Muscle of leg (tissue), 11 donors: Measurements from ENCODE around the gene HOXD10. TPM values are rescaled to one million over a fixed set of nuclear protein-coding genes. Genes with fewer than 3 reads are reported as not detected.
A peak's percentile ranks its signal among the peaks of the same experiment; 100 is the strongest.

Source experiments
- DNase-seq: peaks from one replicate; pipeline ENCODE4 v3.0.0; 2013
- H3K27ac ChIP-seq: one replicate; pipeline ENCODE4 v1.5.1; 2013; ENCODE audit warnings: mild to moderate bottlenecking, low read length, control low read depth
- H3K27me3 ChIP-seq: one replicate; pipeline ENCODE4 v1.6.1; 2013; ENCODE audit warnings: low read length; ENCODE audit not compliant: control insufficient read depth, insufficient read depth
- H3K36me3 ChIP-seq: one replicate; pipeline ENCODE4 v1.6.1; 2013; ENCODE audit warnings: low read length; ENCODE audit not compliant: control insufficient read depth, insufficient read depth
- H3K4me1 ChIP-seq: one replicate; pipeline ENCODE4 v1.6.1; 2013; ENCODE audit warnings: low read length; ENCODE audit not compliant: control insufficient read depth, insufficient read depth
- H3K4me3 ChIP-seq: one replicate; pipeline ENCODE4 v1.5.1; 2013; ENCODE audit warnings: low read length, control low read depth
- H3K9me3 ChIP-seq: replicated peaks from 2 replicates; pipeline ENCODE4 v1.6.1; 2013; ENCODE audit warnings: low read depth, low read length; ENCODE audit not compliant: control insufficient read depth
- WGBS: methylation state at CpG from one replicate; pipeline ENCODE4 v1.1.5; 2013; ENCODE audit warnings: missing lambda C conversion rate; ENCODE audit not compliant: insufficient coverage; 5-methylcytosine and 5-hydroxymethylcytosine counted together
- polyA plus RNA-seq, 8 donors: library from polyadenylated mRNA; unstranded; fragments of 120-200 nt; gene quantifications; one replicate each; pipeline versions ENCODE4 v1.2.1 to v1.2.3, GENCODE V29; 2013; ENCODE audit warnings: inconsistent platforms in 1 of 8, low replicate concordance in 1 of 8; ENCODE audit not compliant: insufficient read length in 8 of 8, insufficient read depth in 1 of 8
- total RNA-seq: library from RNA; stranded (reverse); fragments of 120-200 nt; gene quantifications from one replicate; pipeline ENCODE4 v1.2.4, GENCODE V29; 2013

HOXD10 gene
- total and polyA plus RNA-seq, 9 donors: 0.05 to 4.6 (median 0.21) TPM; not detected in 2

- WGBS: 62% methylated on average over 7 of the region's 9 CpGs
- DNase-seq: no peak
These were observed 8.6 kb downstream of the HOXD10 start for GRCh38 chr2:176124947-176125771.

GRCh38 chr2:176125772-176126054, 9.1 kb downstream of the HOXD10 start:
- peaks cover 21% of the 10 kb centered on the region for H3K4me1 ChIP-seq
- H3K4me3 ChIP-seq: no peak overlapping the region
- peaks cover 84% of the 10 kb centered on the region for H3K27me3 ChIP-seq
- no peak overlapping the region for H3K27ac ChIP-seq
- H3K9me3 ChIP-seq: no peaks in the 10 kb centered on the region
- WGBS: 71% methylated on average over 5 of the region's 6 CpGs
- no peaks in the 10 kb centered on the region for H3K36me3 ChIP-seq
- no peak for DNase-seq

More at GRCh38 chr2:176124947-176125771, 8.6 kb downstream of the HOXD10 start:
- no peaks in the 10 kb centered on the region for H3K36me3 ChIP-seq
- no peaks in the 10 kb centered on the region for H3K9me3 ChIP-seq
- H3K4me1 ChIP-seq: peaks cover 19% of the 10 kb centered on the region
- H3K27ac ChIP-seq: no peak overlapping the region
- peaks cover 86% of the 10 kb centered on the region for H3K27me3 ChIP-seq
- H3K4me3 ChIP-seq: no peak overlapping the region

- Histone ChIP-seq H3K27me3 (peaks cover 77% of the 10 kb centered on the region), H3K9me3 (no peaks in the 10 kb centered on the region), H3K4me3 (no peak overlapping the region), H3K4me1 (peaks cover 23% of the 10 kb centered on the region), H3K36me3 (no peaks in the 10 kb centered on the region), H3K27ac (no peak overlapping the region)
- 0% methylated on average over 1 of the region's 13 CpGs for WGBS
- DNase-seq: peak; percentile 82
These were observed 10.6 kb downstream of the HOXD10 start for GRCh38 chr2:176126929-176127773.

- peaks cover 29% of the 10 kb centered on the region for H3K4me1 ChIP-seq
- H3K4me3 ChIP-seq: no peak overlapping the region
- DNase-seq: no peak
- peak overlapping the region; percentile 96 for H3K27ac ChIP-seq
- no peaks in the 10 kb centered on the region for H3K36me3 ChIP-seq
- peaks cover 77% of the 10 kb centered on the region for H3K27me3 ChIP-seq
- 73% methylated on average over 3 of the region's 4 CpGs for WGBS
- H3K9me3 ChIP-seq: no peaks in the 10 kb centered on the region
These were observed 11.1 kb downstream of the HOXD10 start for GRCh38 chr2:176127774-176128072.

GRCh38 chr2:176128172-176128981, 11.8 kb downstream of the HOXD10 start:
- Histone ChIP-seq H3K36me3 (peaks cover 2% of the 10 kb centered on the region), H3K4me1 (peaks cover 34% of the 10 kb centered on the region), H3K27me3 (peaks cover 76% of the 10 kb centered on the region), H3K4me3 (peak overlapping the region; percentile 73), H3K27ac (peak overlapping the region; percentile 96), H3K9me3 (no peaks in the 10 kb centered on the region)
- peak; percentile 88 for DNase-seq
- WGBS: 16% methylated on average over 40 of the region's 49 CpGs

- Histone ChIP-seq H3K9me3 (no peaks in the 10 kb centered on the region), H3K27ac (peak within 1 kb of the TSS; percentile 96), H3K36me3 (peaks cover 5% of the 10 kb centered on the region), H3K4me3 (peak within 1 kb of the TSS; percentile 73), H3K4me1 (peaks cover 40% of the 10 kb centered on the region), H3K27me3 (peaks cover 70% of the 10 kb centered on the region)
- DNase-seq: peak; percentile 95
- WGBS: under 1% methylated on average over 56 of the region's 64 CpGs
These were observed 12.6 kb downstream of the HOXD10 start, which contains the start of gene HOXD8 for GRCh38 chr2:176128982-176129796. Gene HOXD8 (plus strand): TSS chr2:176129705. CDS start chr2:176130367, 662 bp downstream.

GRCh38 chr2:176129813-176130146, 13.2 kb downstream of the HOXD10 start:
- peaks cover 44% of the 10 kb centered on the region for H3K4me1 ChIP-seq
- H3K4me3 ChIP-seq: peak overlapping the region; percentile 73
- H3K9me3 ChIP-seq: no peaks in the 10 kb centered on the region
- H3K27ac ChIP-seq: peak overlapping the region; percentile 96
- DNase-seq: no peak
- H3K27me3 ChIP-seq: peaks cover 68% of the 10 kb centered on the region
- H3K36me3 ChIP-seq: peaks cover 5% of the 10 kb centered on the region
- under 1% methylated on average over 40 of the region's 43 CpGs for WGBS

- Histone ChIP-seq H3K9me3 (no peaks in the 10 kb centered on the region), H3K4me3 (peak overlapping the region; percentile 61), H3K27ac (peak overlapping the region; percentile 96), H3K36me3 (peaks cover 5% of the 10 kb centered on the region), H3K27me3 (peaks cover 67% of the 10 kb centered on the region), H3K4me1 (peaks cover 50% of the 10 kb centered on the region)
- peak; percentile 76 for DNase-seq
- 0% methylated on average over 90 of the region's 100 CpGs for WGBS
These were observed 13.8 kb downstream of the HOXD10 start for GRCh38 chr2:176130147-176130956.
